GM12878 (cell line): ENCODE measurements around the gene PI4KA. TPM values are rescaled to one million over a fixed set of nuclear protein-coding genes. Genes with fewer than 3 reads are reported as not detected.

Experiments used
- ATAC-seq: fragments of 200-7000 bp; cut with Tn5 transposase; 3 replicates; pipeline ENCODE4 v1.9.1; 2020; ENCODE audit warnings: mild to moderate bottlenecking, moderate library complexity
- BruUV-seq: library from RNA; stranded (reverse); fragments of 400-500 nt; replicated peaks from 2 replicates; lab custom pipeline; 2021; lab: Mats Ljungman, UMichigan
- CTCF ChIA-PET: fragments of 300-600 bp; sonication (Branson Sonifier 250); formaldehyde crosslinking; extraction: SDS; loops from one replicate; lab custom pipeline; 2021; ENCODE audit warnings: inconsistent platforms; lab: Yijun Ruan, JAX
- POLR2A ChIA-PET: fragments of 350-600 bp; formaldehyde crosslinking; extraction: SDS; loops from one replicate; lab custom pipeline; 2021; ENCODE audit warnings: inconsistent platforms; lab: Charles Lee
- RAD21 ChIA-PET: fragments of 300-600 bp; sonication (Branson Sonifier 250); formaldehyde crosslinking; loops from one replicate; lab custom pipeline; 2023; ENCODE audit warnings: antibody characterized with exemption; ENCODE audit not compliant: unreplicated experiment; lab: Charles Lee
- SMC1A ChIA-PET: fragments of 300-600 bp; sonication (Branson Sonifier 250); formaldehyde crosslinking; loops from one replicate; lab custom pipeline; 2023; ENCODE audit not compliant: unreplicated experiment, uncharacterized antibody; lab: Charles Lee
- DNase-seq: peaks from one replicate; pipeline ENCODE4 v3.0.0-alpha.2; 2011; ENCODE audit warnings: low read depth, low spot score
- FAIRE-seq: peaks from 3 replicates; lab custom pipeline; 2011; peaks lifted over from hg19 to GRCh38; lab: Jason Lieb, UNC
- H2AFZ ChIP-seq: 2 replicates; pipeline ENCODE4 v1.6.0; 2011; ENCODE audit warnings: low read depth, low read length, control low read depth; ENCODE audit not compliant: control insufficient read depth
- H3K27ac ChIP-seq: 2 replicates; pipeline ENCODE4 v1.5.1; 2011; ENCODE audit warnings: control low read depth; ENCODE audit not compliant: control insufficient read depth, insufficient read depth
- H3K27me3 ChIP-seq, 2 experiments: replicated peaks in 1 of 2; 2 replicates each; pipeline versions ENCODE4 v1.6.0 to v1.6.1; 2011; ENCODE audit warnings: low read length in 1 of 2; ENCODE audit not compliant: control insufficient read depth in 2 of 2, insufficient read depth in 2 of 2
- H3K36me3 ChIP-seq, 2 experiments: 2 replicates each; pipeline ENCODE4 v1.5.1; 2011; ENCODE audit warnings: low read length in 1 of 2; ENCODE audit not compliant: control insufficient read depth in 2 of 2, insufficient read depth in 2 of 2
- H3K4me1 ChIP-seq: 2 replicates; pipeline ENCODE4 v1.6.1; 2011; ENCODE audit warnings: mild to moderate bottlenecking, low read length, moderate library complexity, mixed read lengths; ENCODE audit not compliant: control insufficient read depth, insufficient read depth
- H3K4me2 ChIP-seq: 2 replicates; pipeline ENCODE4 v1.6.0; 2011; ENCODE audit warnings: control low read depth; ENCODE audit not compliant: control insufficient read depth, insufficient read depth
- H3K4me3 ChIP-seq: fragments of 200-600 bp; sonication (generic); 2 replicates; pipeline ENCODE4 v1.5.1; 2016
- H3K79me2 ChIP-seq: 2 replicates; pipeline ENCODE4 v1.6.0; 2011; ENCODE audit warnings: low read length; ENCODE audit not compliant: control insufficient read depth, insufficient read depth
- H3K9ac ChIP-seq: 2 replicates; pipeline ENCODE4 v1.8.0; 2011; ENCODE audit warnings: low read length, control low read depth, mixed read lengths; ENCODE audit not compliant: control insufficient read depth, insufficient read depth
- H3K9me3 ChIP-seq: replicated peaks from 3 replicates; pipeline ENCODE4 v1.5.1; 2011; ENCODE audit warnings: mild to moderate bottlenecking, low read length; ENCODE audit not compliant: control insufficient read depth, insufficient read depth
- H4K20me1 ChIP-seq: 2 replicates; pipeline ENCODE4 v1.6.0; 2011; ENCODE audit not compliant: control insufficient read depth, insufficient read depth
- BCLAF1 ChIP-seq: fragments of 450-650 bp; IDR thresholded peaks from 2 replicates; pipeline ENCODE4 v1.6.1; 2017; ENCODE audit warnings: antibody characterized with exemption, mild to moderate bottlenecking, moderate library complexity
- BMI1 ChIP-seq: fragments of 450-650 bp; IDR thresholded peaks from 2 replicates; pipeline ENCODE4 v1.6.1; 2016; ENCODE audit warnings: mild to moderate bottlenecking, moderate library complexity, borderline replicate concordance
- CBX3 ChIP-seq: fragments of 200-600 bp; sonication (generic); IDR thresholded peaks from 2 replicates; pipeline ENCODE4 v1.6.1; 2016; ENCODE audit warnings: low read depth, borderline replicate concordance
- CREB1 ChIP-seq: IDR thresholded peaks from 2 replicates; pipeline ENCODE4 v1.6.1; 2012; ENCODE audit warnings: low read depth, mild to moderate bottlenecking, inconsistent platforms
- CTCF ChIP-seq, 3 experiments: IDR thresholded peaks in 2 of 3; conservative IDR thresholded peaks in 1 of 3; 2 replicates each; pipeline ENCODE4 v1.5.1; 2011; ENCODE audit warnings: low read depth in 3 of 3, low read length in 3 of 3, mild to moderate bottlenecking in 3 of 3, control low read depth in 2 of 3, moderate library complexity in 2 of 3, inconsistent platforms in 1 of 3, mixed read lengths in 1 of 3; ENCODE audit not compliant: control insufficient read depth in 2 of 3, insufficient read depth in 1 of 3; ENCODE audit errors: extremely low read depth in 1 of 3
- E2F4 ChIP-seq: IDR thresholded peaks from 2 replicates; pipeline ENCODE4 v1.6.1; 2012; ENCODE audit warnings: low read depth, low read length, improper control_type of control experiment
- ELK1 ChIP-seq: IDR thresholded peaks from 2 replicates; pipeline ENCODE4 v1.6.1; 2012; ENCODE audit warnings: low read depth, low read length, improper control_type of control experiment
- EP300 ChIP-seq, 2 experiments: fragments of 150-350 bp in 1 of 2; IDR thresholded peaks; 2 replicates each; pipeline ENCODE4 v1.6.1; 2011 to 2012; ENCODE audit warnings: low read depth in 2 of 2, low read length in 2 of 2, borderline replicate concordance in 1 of 2, improper control_type of control experiment in 1 of 2, inconsistent platforms in 1 of 2; ENCODE audit not compliant: control insufficient read depth in 1 of 2
- MEF2B ChIP-seq: fragments of 450-650 bp; IDR thresholded peaks from 2 replicates; pipeline ENCODE4 v1.6.1; 2018; ENCODE audit warnings: mild to moderate bottlenecking, moderate library complexity; ENCODE audit not compliant: partially characterized antibody, poor library complexity, severe bottlenecking
- MYC ChIP-seq: IDR thresholded peaks from 2 replicates; pipeline ENCODE4 v1.6.1; 2011; ENCODE audit warnings: mild to moderate bottlenecking, low read length, moderate library complexity, inconsistent platforms; ENCODE audit not compliant: insufficient read depth, insufficient replicate concordance, insufficient read length, severe bottlenecking
- NBN ChIP-seq: fragments of 450-650 bp; IDR thresholded peaks from 2 replicates; pipeline ENCODE4 v1.6.1; 2016
- POLR2AphosphoS5 ChIP-seq: IDR thresholded peaks from 2 replicates; pipeline ENCODE4 v1.6.1; 2011; ENCODE audit warnings: mild to moderate bottlenecking, low read length, inconsistent platforms
- SPI1 ChIP-seq: IDR thresholded peaks from 2 replicates; pipeline ENCODE4 v1.6.1; 2011; ENCODE audit warnings: low read depth, mild to moderate bottlenecking, low read length, moderate library complexity, borderline replicate concordance; ENCODE audit not compliant: insufficient read depth
- SRF ChIP-seq, 2 experiments: IDR thresholded peaks; 2 replicates each; pipeline ENCODE4 v1.6.1; 2011; ENCODE audit warnings: low read depth in 2 of 2, low read length in 2 of 2, mild to moderate bottlenecking in 1 of 2, moderate library complexity in 1 of 2
- TCF3 ChIP-seq: IDR thresholded peaks from 2 replicates; pipeline ENCODE4 v1.6.1; 2012; ENCODE audit warnings: low read depth, mild to moderate bottlenecking, low read length, borderline replicate concordance; ENCODE audit not compliant: insufficient read depth
- WGBS: methylation state at CpG from one replicate; pipeline ENCODE4 v1.1.6; 2016; ENCODE audit warnings: low lambda C conversion rate; ENCODE audit not compliant: insufficient replicate concordance, insufficient coverage; ENCODE audit errors: missing lambda C conversion rate; 5-methylcytosine and 5-hydroxymethylcytosine counted together
- in situ Hi-C: fragments of 300-500 bp; cut with MboI; formaldehyde crosslinking; loops from 9 replicates; pipeline ENCODE4 v1.14.3; 2018; ENCODE audit warnings: mixed read lengths
- intact Hi-C: fragments of 100-400 bp; cut with micrococcal nuclease; formaldehyde crosslinking; loops from one replicate; pipeline ENCODE4 v1.14.2; 2022; ENCODE audit not compliant: unreplicated experiment
- polyA plus RNA-seq, 11 experiments: library from polyadenylated mRNA; depleted of rRNA in 4 of 11; unstranded in 6 of 11; stranded (reverse) in 5 of 11; fragments of >200 nt; fragmentation: Nextera tagmentation in 4 of 11; fragmentation: Illumina TruSeq in 1 of 11; extraction: Ambion mirVana in 4 of 11; extraction: Trizol in 1 of 11; gene quantifications; 1 replicate in 1 of 11; 2 replicates in 10 of 11; pipeline versions ENCODE4 v1.2.1 to v1.2.3, GENCODE V29; 2011 to 2016; ENCODE audit warnings: inconsistent platforms in 2 of 11, missing spikeins in 2 of 11, low read depth in 1 of 11
- total RNA-seq, 4 experiments: library from RNA; depleted of rRNA in 3 of 4; stranded (reverse); fragments of >200 nt in 3 of 4; fragmentation: Illumina TruSeq in 1 of 4; extraction: Trizol in 1 of 4; gene quantifications; 2 replicates each; pipeline versions ENCODE4 v1.2.1 to v1.2.3, GENCODE V29; 2013 to 2021

The PI4KA gene
- total and polyA plus RNA-seq, 10 of the 15 experiments (the other 5 are each of a cell fraction or from before 2014, with no cell fraction given) = 4.2 to 78.4 (median 42.1) TPM

GRCh38 chr22:20785415-20785814, 73.2 kb downstream of the PI4KA start:
- H3K4me1 ChIP-seq = peaks cover 7% of the 10 kb centered on the region
- 72% methylated on average over 3 of the region's 3 CpGs for WGBS
- H3K27ac ChIP-seq = no peak overlapping the region
- FAIRE-seq (no peak), DNase-seq (no peak), ATAC-seq (no peak)
- no peak overlapping the region for H3K9ac ChIP-seq
- H3K4me2 ChIP-seq = no peak overlapping the region
- ChIA-PET CTCF (interaction anchor here (1.2 to 3.6 kb wide), 8 partner anchors 10 to 221 kb away, joined by 3 to 28 read pairs (median 10); partner anchors contain the start of gene SERPIND1), SMC1A (interaction anchor here (1.8 kb wide), 1 partner anchor 65 kb away, joined by 5 read pairs; no protein-coding TSS in a partner anchor), POLR2A (interaction anchor here (1.1 kb wide), 1 partner anchor 34 kb away, joined by 3 read pairs; no protein-coding TSS in a partner anchor), RAD21 (interaction anchor here (1.2 to 3.8 kb wide), 4 partner anchors 27 to 131 kb away, joined by 3 to 27 read pairs (median 9); no protein-coding TSS in a partner anchor)
- in situ Hi-C loops = no loop called here
- no peak overlapping the region for H2AFZ ChIP-seq
- no peaks in the 10 kb centered on the region for H3K79me2 ChIP-seq
- no peaks in the 10 kb centered on the region for H4K20me1 ChIP-seq
- no peak for TF ChIP-seq POLR2AphosphoS5
- TF ChIP-seq BMI1 = no peak
- TF ChIP-seq CREB1 = no peak
- no peak for TF ChIP-seq NBN
- TF ChIP-seq MEF2B = no peak
- TF ChIP-seq SPI1 = no peak
- TF ChIP-seq MYC = no peak
- TF ChIP-seq E2F4 = no peak
- TF ChIP-seq CBX3 = no peak
- TF ChIP-seq EP300 (IDR thresholded peaks at IDR 0.05; ENCODE audit: borderline replicate concordance in 1 of 2, control insufficient read depth in 1 of 2, low read depth in 2 of 2, low read length in 2 of 2) = no peak
- TF ChIP-seq CTCF (IDR thresholded peaks at IDR 0.05 in 2 of 3, conservative IDR thresholded peaks at IDR 0.05 in 1 of 3; ENCODE audit: control insufficient read depth in 2 of 3, extremely low read depth in 1 of 3, insufficient read depth in 1 of 3, low read depth in 3 of 3, low read length in 3 of 3) = no peak
- no peak for TF ChIP-seq TCF3
- no peak for TF ChIP-seq SRF (IDR thresholded peaks at IDR 0.05; ENCODE audit: low read depth in 2 of 2, low read length in 2 of 2)
- TF ChIP-seq BCLAF1 = no peak
- no peak for TF ChIP-seq ELK1
- peaks cover 3 to 12% of the 10 kb centered on the region in 2 experiments; a peak in 3 of 4 replicates for H3K36me3 ChIP-seq
- no peaks in the 10 kb centered on the region for H3K9me3 ChIP-seq
- intact Hi-C loops = no loop called here
- no peak overlapping the region for H3K4me3 ChIP-seq
- BruUV-seq = no TSS peak
- H3K27me3 ChIP-seq = no peaks in the 10 kb centered on the region
